ENCODE results near the gene GLE1.

- no peak for TF ChIP-seq CTCF (IDR thresholded peaks at IDR 0.05; ENCODE audit: poor library complexity)
- no peak for TF ChIP-seq EZH2phosphoT487 (IDR thresholded peaks at IDR 0.05; ENCODE audit: low read depth, severe bottlenecking, unreplicated experiment)
- no peak for TF ChIP-seq EZH2 (IDR thresholded peaks at IDR 0.05; ENCODE audit: borderline replicate concordance)
Observed at GRCh38 chr9:128551657-128552152, 47.2 kb downstream of the GLE1 start.
